ENCODE measurements around the gene SLIT3. TPM values are rescaled to one million over a fixed set of nuclear protein-coding genes. Genes with fewer than 3 reads are reported as not detected.

SLIT3 gene
- total RNA-seq, 1 donor from 2014 or later, result 0.22 TPM

GRCh38 chr5:168790002-168790635, 510.8 kb downstream of the SLIT3 start:
- Histone ChIP-seq H3K27ac (no peak overlapping the region), H2AFZ (replicated peaks) (no peak overlapping the region), H3K36me3 (no peaks in the 10 kb centered on the region), H3K9ac (no peak overlapping the region), H3K79me2 (ENCODE audit: low read depth) (no peaks in the 10 kb centered on the region), H3K4me2 (peak overlapping the region; percentile 14), H3F3A (ENCODE audit: low read depth) (no peaks in the 10 kb centered on the region), H4K20me1 (ENCODE audit: low read depth) (no peaks in the 10 kb centered on the region), H3K9me3 (ENCODE audit: low read depth) (no peaks in the 10 kb centered on the region), H3K4me3 (no peak overlapping the region), H3K27me3 (no peaks in the 10 kb centered on the region), H3K4me1 (peaks cover 10% of the 10 kb centered on the region)
- no peak for DNase-seq (ENCODE audit: low spot score)
- Mint-ChIP-seq H3K4me3 (no peak overlapping the region), H3K4me1 (peaks cover 27% of the 10 kb centered on the region), H3K27me3 (ENCODE audit: insufficient read depth, low read depth) (peaks cover 2% of the 10 kb centered on the region), H3K27ac (no peak overlapping the region), H3K9me3 (peaks cover 2% of the 10 kb centered on the region), H3K36me3 (peaks cover 2% of the 10 kb centered on the region)
- TF ChIP-seq EZH2 (IDR thresholded peaks at IDR 0.05) (no peak), CTCF (IDR thresholded peaks at IDR 0.05) (no peak), EZH2phosphoT487 (IDR thresholded peaks at IDR 0.05) (no peak)

GRCh38 chr5:168788786-168789185, 512.2 kb downstream of the SLIT3 start:
- Histone ChIP-seq H2AFZ (replicated peaks) (no peak overlapping the region), H3K79me2 (ENCODE audit: low read depth) (no peaks in the 10 kb centered on the region), H3K9ac (no peak overlapping the region), H3K4me3 (no peak overlapping the region), H3K36me3 (no peaks in the 10 kb centered on the region), H4K20me1 (ENCODE audit: low read depth) (no peaks in the 10 kb centered on the region), H3K4me1 (peaks cover 10% of the 10 kb centered on the region), H3K27me3 (no peaks in the 10 kb centered on the region), H3K4me2 (no peak overlapping the region), H3K9me3 (ENCODE audit: low read depth) (no peaks in the 10 kb centered on the region), H3K27ac (no peak overlapping the region), H3F3A (ENCODE audit: low read depth) (no peaks in the 10 kb centered on the region)
- Mint-ChIP-seq H3K4me3 (no peak overlapping the region), H3K36me3 (no peaks in the 10 kb centered on the region), H3K4me1 (peaks cover 27% of the 10 kb centered on the region), H3K27me3 (ENCODE audit: insufficient read depth, low read depth) (peaks cover 2% of the 10 kb centered on the region), H3K27ac (no peak overlapping the region), H3K9me3 (peaks cover 2% of the 10 kb centered on the region)
- no peak for DNase-seq (ENCODE audit: low spot score)
- TF ChIP-seq CTCF (IDR thresholded peaks at IDR 0.05) (no peak), EZH2 (IDR thresholded peaks at IDR 0.05) (no peak), EZH2phosphoT487 (IDR thresholded peaks at IDR 0.05) (no peak)

- Mint-ChIP-seq H3K9me3 (peaks cover 2% of the 10 kb centered on the region), H3K4me1 (peaks cover 22% of the 10 kb centered on the region), H3K27me3 (ENCODE audit: insufficient read depth, low read depth) (peaks cover 2% of the 10 kb centered on the region), H3K27ac (peak overlapping the region; percentile 11), H3K4me3 (no peak overlapping the region), H3K36me3 (no peaks in the 10 kb centered on the region)
- no peaks in the 10 kb centered on the region for H3F3A ChIP-seq (ENCODE audit: low read depth)
- no peaks in the 10 kb centered on the region for H3K36me3 ChIP-seq
- H3K4me3 ChIP-seq, result no peak overlapping the region
- no peaks in the 10 kb centered on the region for H3K9me3 ChIP-seq (ENCODE audit: low read depth)
- TF ChIP-seq EZH2 (IDR thresholded peaks at IDR 0.05), result no peak
- no peak for TF ChIP-seq EZH2phosphoT487 (IDR thresholded peaks at IDR 0.05)
- no peak for TF ChIP-seq CTCF (IDR thresholded peaks at IDR 0.05)
- H3K4me2 ChIP-seq, result no peak overlapping the region
- no peaks in the 10 kb centered on the region for H3K79me2 ChIP-seq (ENCODE audit: low read depth)
- no peaks in the 10 kb centered on the region for H3K27me3 ChIP-seq
- no peak for DNase-seq (ENCODE audit: low spot score)
- H2AFZ ChIP-seq (replicated peaks), result no peak overlapping the region
- no peaks in the 10 kb centered on the region for H4K20me1 ChIP-seq (ENCODE audit: low read depth)
- no peak overlapping the region for H3K27ac ChIP-seq
- peaks cover 10% of the 10 kb centered on the region for H3K4me1 ChIP-seq
- H3K9ac ChIP-seq, result no peak overlapping the region
These were observed 512.8 kb downstream of the SLIT3 start for GRCh38 chr5:168788107-168788506.
